ENCODE results near the gene SPP2.

GRCh38 chr2:234083572-234084348 is 33.3 kb downstream of the SPP2 start:
- TF ChIP-seq EZH2 (IDR thresholded peaks at IDR 0.05; ENCODE audit: insufficient read depth, poor library complexity, severe bottlenecking) (no peak), EZH2phosphoT487 (IDR thresholded peaks at IDR 0.05; ENCODE audit: insufficient read depth, low read depth) (no peak)

All from GM23248 (cell line).